Left cardiac atrium (tissue), 4 donors: ENCODE results near the gene GOSR1. TPM values are rescaled to one million over a fixed set of nuclear protein-coding genes. Genes with fewer than 3 reads are reported as not detected.
"Not testable (repeated sequence)": the region's sequence is repeated elsewhere in the genome, so short reads cannot be mapped to it uniquely, and the experiment has no call there.

ENCODE experiments used
- ATAC-seq, 2 donors: fragments of 200-7000 bp; cut with Tn5 transposase; one replicate each; pipeline ENCODE4 v1.9.1; 2020; ENCODE audit warnings: mild to moderate bottlenecking in 2 of 2, moderate library complexity in 2 of 2
- DNase-seq: peaks from one replicate; pipeline ENCODE4 v3.0.0-alpha.2; 2020
- intact Hi-C, 2 donors: fragments of 100-400 bp; cut with DNase I; formaldehyde crosslinking; loops; one replicate each; pipeline versions ENCODE4 v1.14.1 to v1.15.1; 2022 to 2023
- total RNA-seq, 2 donors: library from RNA; stranded (reverse); fragmentation: NEBNext Ultra II Directional; extraction: Animal tissue kit (Norgen Biotek cat#: 25700); gene quantifications; one replicate each; pipeline ENCODE4 v1.2.1, GENCODE V29; 2021
- donor health status: DM: no; HTN: yes; CAD: no.
- donor health status: DM: no; HTN: yes; CAD: no; lungs with severe emphysema.
- donor health status: DM: yes; HTN: yes; CAD: no.
- donor health status: Dilated cardiomyopathy.

Gene GOSR1
- total RNA-seq, 2 donors from 2014 or later, result 30.5 to 42.7 TPM

DNA sequence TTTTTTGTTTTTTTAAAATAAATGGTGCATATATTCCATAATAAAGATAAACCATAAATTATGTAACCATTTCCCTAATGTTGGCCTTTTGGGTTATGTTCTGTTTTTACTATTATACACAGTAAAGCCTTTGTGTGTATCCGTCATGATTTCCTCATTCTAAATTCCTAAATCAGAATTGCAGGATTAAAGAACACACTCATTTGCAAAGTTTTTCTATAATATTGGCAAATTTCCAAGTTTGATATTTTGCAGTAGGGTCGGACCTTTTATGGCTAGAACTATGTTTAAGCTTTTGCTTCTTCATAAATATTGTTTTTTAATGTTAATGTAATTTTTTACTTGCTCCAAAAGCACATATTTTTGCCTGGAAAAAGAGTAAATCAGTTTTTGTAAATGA lies 16.6 kb downstream of the GOSR1 start:
- DNase-seq (no peak), ATAC-seq (no peak)
- intact Hi-C loops, result loop anchor here in 1 of 2 donors (10.0 kb wide), 1 partner anchor 59 kb away; no protein-coding TSS in a partner anchor

DNA sequence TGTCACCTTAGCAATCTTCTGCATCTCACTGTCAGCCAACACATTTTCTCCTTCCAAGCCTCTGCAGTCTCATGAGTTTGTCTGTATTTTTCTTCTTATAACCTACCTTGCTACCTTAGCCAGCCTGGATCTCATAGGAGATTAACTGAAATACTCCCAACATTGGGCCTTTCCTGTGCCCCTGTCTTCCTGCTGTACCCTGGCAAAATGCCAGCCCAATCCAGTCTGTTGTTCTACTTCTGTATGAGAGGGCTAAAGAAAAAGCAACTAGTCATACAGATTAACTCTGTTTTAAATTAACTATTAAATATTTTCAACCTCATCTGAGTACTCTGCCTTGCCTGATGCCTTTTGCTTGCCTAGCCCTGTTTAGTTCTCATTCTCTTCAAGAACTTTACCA lies 18.4 kb downstream of the GOSR1 start:
- ATAC-seq (no peak), DNase-seq (peak; percentile 37)
- intact Hi-C loops, result loop anchor here in 1 of 2 donors (10.0 kb wide), 1 partner anchor 61 kb away; no protein-coding TSS in a partner anchor

DNA sequence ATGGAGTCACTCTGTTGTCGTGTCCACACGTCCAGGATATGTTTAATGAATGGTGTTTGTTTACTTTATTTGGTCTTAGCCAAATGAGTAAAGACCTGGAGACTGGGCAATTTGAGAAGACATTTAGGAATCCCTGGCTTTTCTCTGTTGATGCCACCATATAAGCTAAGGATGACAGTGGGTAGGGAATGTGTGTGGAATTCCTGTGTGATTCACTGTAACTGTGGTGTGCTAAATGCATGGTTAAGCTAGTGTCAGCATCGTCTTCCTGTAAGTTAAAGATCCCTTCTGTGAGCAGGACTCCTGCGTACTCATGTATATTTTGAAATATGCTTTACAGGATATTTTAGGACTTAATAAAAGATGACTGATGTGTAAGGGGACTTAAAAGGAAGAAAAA lies 26.4 kb downstream of the GOSR1 start:
- intact Hi-C loops, result no loop called here

DNA sequence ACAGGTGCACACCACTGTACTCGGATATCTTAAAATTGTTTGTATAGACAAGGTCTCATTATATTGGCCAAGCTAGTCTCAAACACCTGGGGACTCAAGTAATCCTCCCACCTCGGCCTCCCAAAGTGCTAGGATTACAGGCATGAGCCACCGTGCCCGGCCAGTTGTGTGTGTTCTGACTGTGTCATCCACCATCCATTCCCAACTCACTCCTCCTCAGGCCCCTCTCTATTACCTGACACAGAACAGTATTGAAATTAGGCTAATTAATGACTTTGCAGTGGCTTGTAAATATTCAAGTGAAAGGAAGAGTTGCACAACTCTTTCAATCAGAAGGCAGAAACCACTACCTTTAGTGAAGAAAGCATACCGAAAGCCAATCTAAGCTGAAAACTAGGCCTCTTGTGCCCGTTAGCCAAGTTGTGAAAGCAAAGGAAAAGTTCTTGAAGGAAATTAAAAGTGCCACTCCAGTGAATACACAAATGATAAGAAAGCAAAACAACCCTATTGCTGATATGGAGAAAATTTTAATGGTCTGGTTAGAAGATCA lies 28.7 kb downstream of the GOSR1 start:
- ATAC-seq (no peak), DNase-seq (no peak)
- intact Hi-C loops, result no loop called here

More for the DNA sequence above, 26.4 kb downstream of the GOSR1 start:
- ATAC-seq (no peak), DNase-seq (no peak)

DNA sequence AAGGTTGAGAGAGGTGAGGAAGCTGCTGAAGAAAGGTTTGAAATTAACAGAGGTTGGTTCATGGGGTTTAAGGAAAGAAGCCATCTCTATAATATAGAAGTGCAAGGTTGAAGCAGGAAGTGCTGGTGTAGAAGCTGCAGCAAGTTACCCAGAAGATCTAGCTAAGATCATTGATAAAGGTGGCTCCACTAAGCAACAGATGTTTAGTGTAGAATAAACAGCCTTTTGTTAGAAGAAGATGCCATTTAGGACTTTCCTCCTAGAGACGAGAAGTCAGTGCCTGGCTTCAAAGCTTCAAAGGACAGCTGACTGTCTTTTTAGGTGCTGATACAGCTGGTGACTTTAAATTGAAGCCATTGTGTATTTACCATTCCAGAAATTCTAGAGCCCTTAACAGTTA lies 29.3 kb downstream of the GOSR1 start:
- no peak for ATAC-seq
- intact Hi-C loops, result no loop called here

DNA sequence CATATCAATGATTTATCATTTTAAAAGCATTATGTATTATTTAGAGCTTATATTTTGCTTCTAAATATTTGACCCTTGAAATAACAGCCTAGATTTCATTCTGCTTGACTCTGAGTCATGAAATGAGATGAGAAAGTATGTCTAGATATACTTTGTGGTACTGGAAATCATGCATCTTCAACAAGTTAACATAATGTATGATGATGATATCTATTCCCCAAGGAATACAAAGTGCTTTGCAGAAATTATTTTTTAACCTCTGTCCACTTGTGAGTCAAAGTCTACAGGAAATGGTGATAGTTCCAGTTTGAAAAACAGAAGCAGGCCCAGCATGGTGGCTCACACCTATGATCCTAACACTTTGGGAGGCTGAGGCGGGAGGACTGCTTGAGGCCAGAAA lies 36.1 kb downstream of the GOSR1 start:
- ATAC-seq (no peak), DNase-seq (no peak)
- intact Hi-C loops, result no loop called here

More for the DNA sequence above, 29.3 kb downstream of the GOSR1 start:
- no peak for DNase-seq

DNA sequence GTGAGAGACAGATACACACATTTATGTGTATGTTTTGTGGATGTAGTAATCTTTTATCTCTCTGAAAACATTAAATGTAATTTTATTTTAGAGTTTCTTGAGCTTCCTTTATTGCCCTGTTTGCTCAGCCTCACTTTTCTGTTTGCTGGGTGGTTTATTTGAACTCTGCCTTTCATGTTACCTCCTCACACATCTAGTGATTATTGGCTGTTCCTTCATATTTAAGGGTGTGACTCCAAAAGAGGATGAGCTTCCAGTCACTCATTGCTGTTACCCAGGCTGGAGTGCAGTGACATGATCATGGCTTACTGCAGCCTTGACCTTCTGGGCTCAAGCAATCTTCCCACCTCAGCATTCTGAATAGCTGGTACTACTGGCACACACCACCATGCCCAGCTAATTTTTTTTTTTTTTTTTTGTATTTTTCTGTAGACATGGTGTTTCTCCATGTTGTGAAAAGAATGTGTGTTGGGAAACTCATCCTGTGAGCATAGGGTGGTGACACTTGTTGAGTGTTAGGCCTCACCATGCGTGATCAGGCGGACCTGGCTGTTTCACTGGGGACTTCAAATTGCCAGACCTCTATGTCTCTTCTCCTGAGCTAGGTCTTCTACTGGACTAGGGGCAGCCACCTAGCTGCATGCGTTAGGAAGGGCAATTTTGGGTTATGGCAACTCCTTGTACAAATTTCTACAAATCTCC lies 37.8 kb downstream of the GOSR1 start:
- no peak for ATAC-seq
- no peak for DNase-seq
- intact Hi-C loops, result no loop called here

DNA sequence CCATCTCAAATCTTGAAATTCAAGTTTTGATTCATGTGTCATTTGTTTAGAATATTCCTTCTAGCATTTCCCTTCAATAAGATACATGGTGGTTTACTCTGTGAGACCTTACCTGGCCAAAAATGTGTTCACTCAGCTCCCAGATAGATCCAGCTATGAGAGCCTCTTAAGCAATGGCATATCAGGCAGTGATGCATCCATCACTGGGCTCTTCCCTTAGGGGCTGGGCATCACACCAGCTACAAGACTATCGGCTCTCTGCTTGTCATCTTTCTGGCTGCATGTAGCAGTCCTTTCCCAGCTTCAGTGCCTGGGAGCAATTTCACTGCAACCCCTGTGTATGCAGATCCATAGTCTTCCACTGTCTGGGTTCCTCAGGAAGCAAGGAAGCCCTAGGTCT lies 40.6 kb downstream of the GOSR1 start:
- ATAC-seq, result peak in 1 of 2 donors; percentile 47
- intact Hi-C loops, result no loop called here

DNA sequence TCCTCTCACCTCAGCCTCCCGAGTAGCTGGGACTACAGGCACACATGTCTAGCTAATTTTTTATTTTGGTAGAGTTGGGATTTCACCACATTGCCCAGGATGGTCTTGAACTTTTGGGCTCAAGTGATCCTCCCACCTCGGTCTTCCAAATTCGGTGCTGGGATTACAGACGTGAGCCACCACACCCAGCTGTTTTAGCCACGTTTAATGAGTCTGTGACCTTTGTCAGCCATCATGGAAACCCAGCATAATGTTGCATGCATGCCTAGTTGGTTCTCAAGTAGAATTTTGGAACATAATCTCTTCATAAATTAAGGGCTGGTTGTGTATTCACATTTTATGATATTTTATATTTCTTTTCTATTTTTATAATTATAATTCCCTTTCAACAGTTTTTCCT lies 42.0 kb downstream of the GOSR1 start:
- ATAC-seq (no peak), DNase-seq (no peak)
- intact Hi-C loops, result no loop called here

More for the DNA sequence above, 40.6 kb downstream of the GOSR1 start:
- no peak for DNase-seq

DNA sequence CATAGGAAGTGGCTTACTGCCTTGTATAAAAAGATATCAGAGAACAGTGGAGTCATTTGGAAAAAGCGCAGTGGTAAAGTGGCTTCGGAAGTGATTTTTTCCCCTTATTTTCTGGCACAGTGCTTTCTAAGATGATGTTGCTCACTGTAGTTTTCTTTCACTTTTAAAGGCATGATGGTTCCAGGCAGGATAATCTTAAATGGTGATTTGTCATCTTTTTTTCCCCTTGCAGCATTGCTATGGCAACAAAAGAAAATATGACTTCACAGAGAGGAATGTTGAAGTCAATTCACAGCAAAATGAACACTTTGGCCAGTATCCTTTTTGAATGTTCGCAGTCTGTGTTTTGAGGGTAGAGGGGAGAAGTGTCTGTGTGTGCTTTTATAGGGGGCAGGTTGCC lies 42.5 kb downstream of the GOSR1 start:
- intact Hi-C loops, result no loop called here

DNA sequence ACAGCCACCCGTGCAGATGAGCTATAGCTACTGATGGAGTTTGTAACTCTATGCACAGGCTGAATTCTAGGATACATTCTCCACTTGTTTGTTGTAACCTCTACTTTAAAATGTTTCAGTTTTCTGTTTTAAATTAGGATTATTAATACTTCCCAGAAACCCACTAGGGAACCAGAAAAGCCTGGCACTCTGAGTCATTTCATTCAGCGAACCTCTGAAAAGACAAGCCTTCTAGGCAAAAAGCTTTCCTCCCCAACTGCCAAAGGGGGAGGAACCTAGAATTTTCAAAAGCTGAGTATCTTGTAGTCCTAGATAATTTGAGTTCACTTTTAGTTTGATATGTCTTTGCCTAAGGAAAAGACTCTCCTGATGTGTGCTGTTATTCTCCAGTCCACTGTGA lies 43.2 kb downstream of the GOSR1 start:
- DNase-seq (no peak), ATAC-seq (peak; percentile 38 to 81)
- intact Hi-C loops, result no loop called here

More for the DNA sequence above, 42.5 kb downstream of the GOSR1 start:
- no peak for DNase-seq
- ATAC-seq, result peak; percentile 66 to 89

DNA sequence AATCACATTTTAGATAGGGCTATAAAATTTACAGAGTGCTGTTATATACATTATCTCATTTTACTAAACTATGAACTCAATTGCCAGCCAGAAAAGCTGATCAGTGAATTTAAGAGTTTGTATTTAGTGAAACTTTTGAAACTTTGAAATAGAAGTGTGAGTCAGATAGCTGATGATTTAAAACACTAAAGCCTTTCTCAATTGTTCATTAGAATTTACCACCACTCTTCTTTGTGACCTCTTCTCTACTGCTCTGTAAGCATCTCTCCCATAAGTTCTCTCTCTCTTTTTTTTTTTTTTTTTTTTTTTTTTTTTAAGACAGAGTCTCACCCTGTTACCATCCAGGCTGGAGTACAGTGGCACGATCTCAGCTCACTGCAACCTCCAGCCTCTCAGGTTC lies 43.7 kb downstream of the GOSR1 start:
- DNase-seq (no peak), ATAC-seq (no peak)
- intact Hi-C loops, result no loop called here

DNA sequence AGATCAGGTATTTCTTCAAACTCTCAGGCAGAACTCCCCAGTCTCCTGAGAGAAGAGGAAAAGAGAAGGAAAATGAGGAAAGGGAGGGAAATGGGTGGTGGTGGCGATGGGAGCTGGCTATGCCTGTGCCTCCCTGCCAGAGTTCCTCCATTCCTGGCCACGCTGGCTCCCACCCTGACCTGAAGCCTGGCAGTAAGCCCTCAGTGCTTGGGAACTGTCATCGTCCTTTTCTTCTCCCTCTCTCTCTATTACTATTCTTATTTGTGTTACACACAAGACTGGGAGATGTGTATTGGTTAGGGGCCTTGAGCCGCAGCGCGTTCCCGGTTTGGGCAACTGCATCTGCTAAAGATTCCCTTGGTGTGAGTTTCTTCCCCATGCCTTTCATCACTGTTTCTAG lies 44.6 kb downstream of the GOSR1 start:
- DNase-seq, result no peak
- ATAC-seq, result no peak
- intact Hi-C loops, result no loop called here

DNA sequence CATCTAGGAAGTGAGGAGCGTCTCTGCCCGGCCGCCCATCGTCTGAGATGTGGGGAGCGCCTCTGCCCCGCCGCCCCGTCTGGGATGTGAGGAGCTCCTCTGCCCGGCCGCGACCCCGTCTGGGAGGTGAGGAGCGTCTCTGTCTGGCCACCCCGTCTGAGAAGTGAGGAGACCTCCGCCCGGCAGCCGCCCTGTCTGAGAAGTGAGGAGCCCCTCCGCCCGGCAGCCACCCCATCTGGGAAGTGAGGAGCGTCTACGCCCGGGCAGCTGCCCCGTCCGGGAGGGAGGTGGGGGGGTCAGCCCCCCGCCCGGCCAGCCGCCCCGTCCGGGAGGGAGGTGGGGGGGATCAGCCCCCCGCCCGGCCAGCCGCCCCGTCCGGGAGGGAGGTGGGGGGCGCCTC lies 46.0 kb downstream of the GOSR1 start:
- intact Hi-C loops, DNase-seq, ATAC-seq: not testable (repeated sequence)

DNA sequence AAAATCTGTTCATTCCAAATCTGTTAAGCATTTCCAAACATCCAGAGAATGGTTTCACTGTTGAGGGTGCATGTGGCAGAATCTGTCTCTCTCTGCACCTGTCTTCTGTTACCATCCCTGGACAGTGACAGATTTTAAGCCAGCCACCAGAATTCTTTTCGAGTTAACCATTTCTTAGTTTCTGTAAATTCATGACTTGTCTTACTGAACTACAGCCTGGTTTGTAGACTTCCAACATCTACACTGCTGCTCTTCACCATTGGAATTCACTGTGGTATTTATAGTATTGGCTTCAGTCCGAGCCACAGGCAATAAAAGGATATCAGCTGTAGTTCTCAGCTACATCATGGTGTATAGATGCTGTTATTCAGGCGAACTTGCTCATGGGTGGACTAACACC lies 47.6 kb downstream of the GOSR1 start:
- intact Hi-C loops, result no loop called here
- ATAC-seq (peak; percentile 32 to 68), DNase-seq (no peak)

DNA sequence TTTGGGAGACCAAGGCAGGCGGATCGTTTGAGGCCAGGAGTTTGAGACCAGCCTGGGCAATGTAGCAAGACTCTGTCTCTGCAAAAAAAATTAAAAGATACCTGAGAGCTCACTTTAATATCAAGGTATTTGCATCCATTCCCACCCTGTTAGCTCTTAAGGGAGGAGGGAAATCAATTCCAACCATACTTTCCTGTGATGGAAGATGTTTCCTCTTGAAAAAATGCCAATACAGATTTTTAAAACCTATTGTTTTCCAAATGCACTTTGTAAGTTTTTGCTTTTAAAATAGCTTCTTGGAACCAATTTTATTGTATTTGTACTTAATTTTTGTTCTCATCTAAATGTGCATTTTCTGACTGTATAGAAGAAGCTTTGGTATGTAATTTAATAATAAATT lies 49.2 kb downstream of the GOSR1 start:
- intact Hi-C loops, result no loop called here
- ATAC-seq (no peak), DNase-seq (no peak)

DNA sequence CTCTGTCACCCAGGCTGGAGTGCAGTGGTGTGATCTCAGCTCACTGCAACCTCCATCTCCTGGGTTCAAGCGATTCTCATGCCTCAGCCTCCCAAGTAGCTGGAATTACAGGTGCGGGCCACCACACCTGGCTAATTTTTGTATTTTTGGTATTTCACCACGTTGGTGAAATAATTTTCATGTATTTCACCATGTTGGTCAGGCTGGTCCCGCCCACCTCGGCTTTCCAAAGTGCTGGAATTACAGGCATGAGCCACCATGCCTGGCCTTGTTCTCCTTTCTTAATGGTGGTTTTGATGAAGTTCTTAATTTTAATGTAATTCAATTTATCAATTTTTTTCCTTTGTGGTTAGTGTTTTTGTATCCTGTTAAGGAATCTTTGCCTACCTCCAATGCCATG lies 51.5 kb downstream of the GOSR1 start:
- DNase-seq, intact Hi-C loops, ATAC-seq: not testable (repeated sequence)

DNA sequence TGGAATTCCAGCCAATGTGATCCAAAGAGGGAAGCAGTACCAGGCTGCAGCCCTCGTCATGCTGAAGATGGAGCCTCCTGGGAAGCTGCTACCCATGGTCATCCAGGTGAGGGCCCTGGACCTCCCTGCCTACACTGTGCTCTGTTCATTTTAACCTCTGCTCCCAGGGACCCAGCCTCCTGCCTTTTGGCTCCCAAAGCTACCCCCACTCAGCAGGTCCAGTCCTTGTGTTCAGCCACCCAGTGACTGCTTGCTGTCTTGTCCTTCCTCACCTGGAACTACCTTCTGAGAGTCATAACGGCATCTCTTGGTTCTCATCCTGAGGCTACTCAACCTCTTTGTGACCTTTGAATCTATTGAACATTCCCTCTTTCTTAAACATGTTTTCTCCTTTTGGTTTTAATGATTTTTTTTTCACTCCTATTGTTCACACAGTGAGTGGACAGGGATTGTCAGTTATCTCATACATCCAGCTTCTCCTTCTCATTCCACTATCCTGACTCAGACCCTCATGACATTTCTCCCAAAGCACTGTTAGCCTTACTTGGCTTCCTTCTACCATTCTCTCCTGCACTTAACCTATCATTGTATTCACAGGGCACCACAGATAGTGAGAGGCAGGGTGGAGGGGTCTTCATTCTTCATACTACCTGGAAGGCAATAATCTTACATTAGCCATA lies 53.3 kb downstream of the GOSR1 start:
- no peak for ATAC-seq
- intact Hi-C loops, result no loop called here
- DNase-seq, result no peak

DNA sequence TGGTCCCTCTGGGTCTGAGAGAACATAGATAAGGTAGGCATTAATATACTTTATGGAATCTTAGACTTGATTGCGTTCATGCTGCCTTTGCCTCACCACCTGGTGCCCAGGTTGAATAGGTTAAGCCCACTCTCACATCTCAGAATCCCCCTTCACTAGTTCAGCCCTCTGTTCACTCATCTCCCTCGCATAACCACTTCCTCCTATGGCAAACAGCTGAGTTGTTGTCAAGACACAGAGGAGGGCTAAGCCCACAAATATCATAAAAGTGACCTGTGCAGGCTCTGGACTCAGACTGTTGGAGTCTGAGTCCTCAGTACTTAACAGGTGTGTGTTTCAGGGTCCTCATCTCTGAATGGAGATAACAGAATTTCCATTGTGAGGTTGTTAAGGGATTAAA lies 55.7 kb downstream of the GOSR1 start:
- DNase-seq (no peak), ATAC-seq (no peak)
- intact Hi-C loops, result no loop called here

DNA sequence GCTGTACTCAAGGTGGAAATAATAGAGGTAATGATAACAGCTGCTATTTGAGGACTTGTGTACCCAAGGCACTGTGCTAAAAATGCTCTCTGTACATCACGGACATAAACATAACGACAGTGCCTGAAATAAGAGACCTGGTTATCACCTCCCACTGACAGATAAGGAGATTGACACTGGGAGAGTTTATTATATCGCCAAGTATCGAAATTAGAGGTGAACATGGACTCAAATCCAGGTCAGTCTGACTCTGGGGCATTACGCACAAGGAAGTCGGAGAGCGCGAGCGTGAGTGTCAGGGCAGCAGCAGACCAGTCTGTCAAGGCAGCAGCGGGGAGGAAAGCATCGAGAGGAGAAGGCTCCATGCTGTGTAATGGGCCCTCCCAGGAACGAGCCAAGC lies 57.1 kb downstream of the GOSR1 start:
- no peak for DNase-seq
- intact Hi-C loops, result no loop called here
- no peak for ATAC-seq
